GM12878 (cell line): ENCODE measurements around the gene TP53INP2. TPM values are rescaled to one million over a fixed set of nuclear protein-coding genes. Genes with fewer than 3 reads are reported as not detected.

Experiments used
- ATAC-seq: fragments of 200-7000 bp; cut with Tn5 transposase; 3 replicates; pipeline ENCODE4 v1.9.1; 2020; ENCODE audit warnings: mild to moderate bottlenecking, moderate library complexity
- BruUV-seq: library from RNA; stranded (reverse); fragments of 400-500 nt; replicated peaks from 2 replicates; lab custom pipeline; 2021; lab: Mats Ljungman, UMichigan
- CTCF ChIA-PET: fragments of 300-600 bp; sonication (Branson Sonifier 250); formaldehyde crosslinking; extraction: SDS; loops from one replicate; lab custom pipeline; 2021; ENCODE audit warnings: inconsistent platforms; lab: Yijun Ruan, JAX
- POLR2A ChIA-PET: fragments of 350-600 bp; formaldehyde crosslinking; extraction: SDS; loops from one replicate; lab custom pipeline; 2021; ENCODE audit warnings: inconsistent platforms; lab: Charles Lee
- RAD21 ChIA-PET: fragments of 300-600 bp; sonication (Branson Sonifier 250); formaldehyde crosslinking; loops from one replicate; lab custom pipeline; 2023; ENCODE audit warnings: antibody characterized with exemption; ENCODE audit not compliant: unreplicated experiment; lab: Charles Lee
- SMC1A ChIA-PET: fragments of 300-600 bp; sonication (Branson Sonifier 250); formaldehyde crosslinking; loops from one replicate; lab custom pipeline; 2023; ENCODE audit not compliant: unreplicated experiment, uncharacterized antibody; lab: Charles Lee
- DNase-seq: peaks from one replicate; pipeline ENCODE4 v3.0.0-alpha.2; 2011; ENCODE audit warnings: low read depth, low spot score
- FAIRE-seq: peaks from 3 replicates; lab custom pipeline; 2011; peaks lifted over from hg19 to GRCh38; lab: Jason Lieb, UNC
- H2AFZ ChIP-seq: 2 replicates; pipeline ENCODE4 v1.6.0; 2011; ENCODE audit warnings: low read depth, low read length, control low read depth; ENCODE audit not compliant: control insufficient read depth
- H3K27ac ChIP-seq: 2 replicates; pipeline ENCODE4 v1.5.1; 2011; ENCODE audit warnings: control low read depth; ENCODE audit not compliant: control insufficient read depth, insufficient read depth
- H3K27me3 ChIP-seq, 2 experiments: replicated peaks in 1 of 2; 2 replicates each; pipeline versions ENCODE4 v1.6.0 to v1.6.1; 2011; ENCODE audit warnings: low read length in 1 of 2; ENCODE audit not compliant: control insufficient read depth in 2 of 2, insufficient read depth in 2 of 2
- H3K36me3 ChIP-seq, 2 experiments: 2 replicates each; pipeline ENCODE4 v1.5.1; 2011; ENCODE audit warnings: low read length in 1 of 2; ENCODE audit not compliant: control insufficient read depth in 2 of 2, insufficient read depth in 2 of 2
- H3K4me1 ChIP-seq: 2 replicates; pipeline ENCODE4 v1.6.1; 2011; ENCODE audit warnings: mild to moderate bottlenecking, low read length, moderate library complexity, mixed read lengths; ENCODE audit not compliant: control insufficient read depth, insufficient read depth
- H3K4me2 ChIP-seq: 2 replicates; pipeline ENCODE4 v1.6.0; 2011; ENCODE audit warnings: control low read depth; ENCODE audit not compliant: control insufficient read depth, insufficient read depth
- H3K4me3 ChIP-seq: fragments of 200-600 bp; sonication (generic); 2 replicates; pipeline ENCODE4 v1.5.1; 2016
- H3K79me2 ChIP-seq: 2 replicates; pipeline ENCODE4 v1.6.0; 2011; ENCODE audit warnings: low read length; ENCODE audit not compliant: control insufficient read depth, insufficient read depth
- H3K9ac ChIP-seq: 2 replicates; pipeline ENCODE4 v1.8.0; 2011; ENCODE audit warnings: low read length, control low read depth, mixed read lengths; ENCODE audit not compliant: control insufficient read depth, insufficient read depth
- H3K9me3 ChIP-seq: replicated peaks from 3 replicates; pipeline ENCODE4 v1.5.1; 2011; ENCODE audit warnings: mild to moderate bottlenecking, low read length; ENCODE audit not compliant: control insufficient read depth, insufficient read depth
- H4K20me1 ChIP-seq: 2 replicates; pipeline ENCODE4 v1.6.0; 2011; ENCODE audit not compliant: control insufficient read depth, insufficient read depth
- EED ChIP-seq: sonication (generic); IDR thresholded peaks from 2 replicates; pipeline ENCODE4 v1.6.1; 2016; ENCODE audit warnings: antibody characterized with exemption, low read depth
- EZH2 ChIP-seq: IDR thresholded peaks from 2 replicates; pipeline ENCODE4 v1.6.1; 2012; ENCODE audit warnings: low read depth, mild to moderate bottlenecking, control low read depth, inconsistent platforms, low read length, borderline replicate concordance; ENCODE audit not compliant: control insufficient read depth
- MTA3 ChIP-seq: IDR thresholded peaks from 2 replicates; pipeline ENCODE4 v1.6.1; 2012; ENCODE audit warnings: low read length, inconsistent platforms, borderline replicate concordance
- NBN ChIP-seq: fragments of 450-650 bp; IDR thresholded peaks from 2 replicates; pipeline ENCODE4 v1.6.1; 2016
- POU2F2 ChIP-seq: IDR thresholded peaks from 3 replicates; pipeline ENCODE4 v1.6.1; 2011; ENCODE audit warnings: low read depth, mild to moderate bottlenecking, low read length, borderline replicate concordance
- SIN3A ChIP-seq: IDR thresholded peaks from 2 replicates; pipeline ENCODE4 v1.6.1; 2012; ENCODE audit warnings: low read depth, low read length, improper control_type of control experiment
- SMAD1 ChIP-seq: fragments of 450-650 bp; IDR thresholded peaks from 2 replicates; pipeline ENCODE4 v1.6.1; 2018; ENCODE audit warnings: mild to moderate bottlenecking, low read depth; ENCODE audit not compliant: partially characterized antibody
- ZZZ3 ChIP-seq: IDR thresholded peaks from 2 replicates; pipeline ENCODE4 v1.6.1; 2011; ENCODE audit warnings: low read depth; ENCODE audit not compliant: control insufficient read depth, insufficient read length
- WGBS: methylation state at CpG from one replicate; pipeline ENCODE4 v1.1.6; 2016; ENCODE audit warnings: low lambda C conversion rate; ENCODE audit not compliant: insufficient replicate concordance, insufficient coverage; ENCODE audit errors: missing lambda C conversion rate; 5-methylcytosine and 5-hydroxymethylcytosine counted together
- in situ Hi-C: fragments of 300-500 bp; cut with MboI; formaldehyde crosslinking; loops from 9 replicates; pipeline ENCODE4 v1.14.3; 2018; ENCODE audit warnings: mixed read lengths
- intact Hi-C: fragments of 100-400 bp; cut with micrococcal nuclease; formaldehyde crosslinking; loops from one replicate; pipeline ENCODE4 v1.14.2; 2022; ENCODE audit not compliant: unreplicated experiment
- polyA plus RNA-seq, 11 experiments: library from polyadenylated mRNA; depleted of rRNA in 4 of 11; unstranded in 6 of 11; stranded (reverse) in 5 of 11; fragments of >200 nt; fragmentation: Nextera tagmentation in 4 of 11; fragmentation: Illumina TruSeq in 1 of 11; extraction: Ambion mirVana in 4 of 11; extraction: Trizol in 1 of 11; gene quantifications; 1 replicate in 1 of 11; 2 replicates in 10 of 11; pipeline versions ENCODE4 v1.2.1 to v1.2.3, GENCODE V29; 2011 to 2016; ENCODE audit warnings: inconsistent platforms in 2 of 11, missing spikeins in 2 of 11, low read depth in 1 of 11
- total RNA-seq, 4 experiments: library from RNA; depleted of rRNA in 3 of 4; stranded (reverse); fragments of >200 nt in 3 of 4; fragmentation: Illumina TruSeq in 1 of 4; extraction: Trizol in 1 of 4; gene quantifications; 2 replicates each; pipeline versions ENCODE4 v1.2.1 to v1.2.3, GENCODE V29; 2013 to 2021
- TF ChIP-seq, protein P1 (sequence below): fragments of 450-650 bp; IDR thresholded peaks from 2 replicates; pipeline ENCODE4 v1.6.1; 2014; ENCODE audit warnings: mild to moderate bottlenecking
- TF ChIP-seq, protein P2 (sequence below): fragments of 450-650 bp; IDR thresholded peaks from 2 replicates; pipeline ENCODE4 v1.6.1; 2017; ENCODE audit warnings: mild to moderate bottlenecking, moderate library complexity
- TF ChIP-seq, protein P3 (sequence below): IDR thresholded peaks from 2 replicates; pipeline ENCODE4 v1.6.1; 2012; ENCODE audit warnings: low read depth, low read length, improper control_type of control experiment
- TF ChIP-seq, protein P4 (sequence below): IDR thresholded peaks from 2 replicates; pipeline ENCODE4 v1.6.1; 2011; ENCODE audit warnings: borderline replicate concordance, low read depth, mild to moderate bottlenecking, moderate library complexity, low read length; ENCODE audit not compliant: insufficient read depth, poor library complexity, severe bottlenecking
- TF ChIP-seq, protein P5 (sequence below): fragments of 150-350 bp; IDR thresholded peaks from 2 replicates; pipeline ENCODE4 v1.6.1; 2014; ENCODE audit warnings: mild to moderate bottlenecking, low read depth, low read length

TP53INP2 gene
- total and polyA plus RNA-seq, 10 of the 15 experiments (the other 5 are each of a cell fraction or from before 2014, with no cell fraction given): 2.8 to 16.0 (median 4.0) TPM

DNA sequence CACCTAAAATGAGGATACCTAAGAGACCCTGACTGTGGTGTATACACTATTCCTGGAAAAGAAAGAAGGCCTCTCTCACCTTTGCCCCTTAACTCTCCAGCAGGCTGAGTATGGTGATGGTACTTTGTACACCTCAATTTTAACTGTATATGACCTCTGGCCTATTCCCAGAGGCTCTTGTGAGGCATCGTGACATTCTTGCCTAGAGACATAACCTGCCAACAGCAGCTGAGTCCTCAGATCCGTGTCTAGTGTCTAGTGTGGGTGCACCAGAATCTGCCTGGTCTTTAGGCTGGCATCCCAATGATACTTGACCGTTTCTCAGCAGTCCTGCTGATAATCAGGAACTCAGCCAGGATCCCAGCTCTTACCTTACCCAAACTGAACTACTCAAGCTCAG is 20.0 kb downstream of the TP53INP2 start:
- H3K27ac ChIP-seq: no peak overlapping the region
- no peak overlapping the region for H3K4me2 ChIP-seq
- intact Hi-C loops (no loop called here), in situ Hi-C loops (no loop called here)
- WGBS: 100% methylated on average over 3 of the region's 3 CpGs
- H2AFZ ChIP-seq: no peak overlapping the region
- SMC1A ChIA-PET: interaction anchor here (0.7 to 2.0 kb wide), 5 partner anchors 15 to 79 kb away, joined by 3 to 6 read pairs (median 4); no protein-coding TSS in a partner anchor
- POLR2A ChIA-PET: interaction anchor here (1.6 kb wide), 1 partner anchor 24 kb away, joined by 4 read pairs; no protein-coding TSS in a partner anchor
- no peak overlapping the region for H3K9ac ChIP-seq
- no peaks in the 10 kb centered on the region for H3K9me3 ChIP-seq
- H3K36me3 ChIP-seq: peaks cover 4 to 6% of the 10 kb centered on the region in 2 experiments; a peak in 3 of 4 replicates
- TF ChIP-seq SIN3A: no peak
- TF ChIP-seq, protein P1, sequence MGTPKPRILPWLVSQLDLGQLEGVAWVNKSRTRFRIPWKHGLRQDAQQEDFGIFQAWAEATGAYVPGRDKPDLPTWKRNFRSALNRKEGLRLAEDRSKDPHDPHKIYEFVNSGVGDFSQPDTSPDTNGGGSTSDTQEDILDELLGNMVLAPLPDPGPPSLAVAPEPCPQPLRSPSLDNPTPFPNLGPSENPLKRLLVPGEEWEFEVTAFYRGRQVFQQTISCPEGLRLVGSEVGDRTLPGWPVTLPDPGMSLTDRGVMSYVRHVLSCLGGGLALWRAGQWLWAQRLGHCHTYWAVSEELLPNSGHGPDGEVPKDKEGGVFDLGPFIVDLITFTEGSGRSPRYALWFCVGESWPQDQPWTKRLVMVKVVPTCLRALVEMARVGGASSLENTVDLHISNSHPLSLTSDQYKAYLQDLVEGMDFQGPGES: no peak
- TF ChIP-seq EED: no peak
- TF ChIP-seq, protein P2, sequence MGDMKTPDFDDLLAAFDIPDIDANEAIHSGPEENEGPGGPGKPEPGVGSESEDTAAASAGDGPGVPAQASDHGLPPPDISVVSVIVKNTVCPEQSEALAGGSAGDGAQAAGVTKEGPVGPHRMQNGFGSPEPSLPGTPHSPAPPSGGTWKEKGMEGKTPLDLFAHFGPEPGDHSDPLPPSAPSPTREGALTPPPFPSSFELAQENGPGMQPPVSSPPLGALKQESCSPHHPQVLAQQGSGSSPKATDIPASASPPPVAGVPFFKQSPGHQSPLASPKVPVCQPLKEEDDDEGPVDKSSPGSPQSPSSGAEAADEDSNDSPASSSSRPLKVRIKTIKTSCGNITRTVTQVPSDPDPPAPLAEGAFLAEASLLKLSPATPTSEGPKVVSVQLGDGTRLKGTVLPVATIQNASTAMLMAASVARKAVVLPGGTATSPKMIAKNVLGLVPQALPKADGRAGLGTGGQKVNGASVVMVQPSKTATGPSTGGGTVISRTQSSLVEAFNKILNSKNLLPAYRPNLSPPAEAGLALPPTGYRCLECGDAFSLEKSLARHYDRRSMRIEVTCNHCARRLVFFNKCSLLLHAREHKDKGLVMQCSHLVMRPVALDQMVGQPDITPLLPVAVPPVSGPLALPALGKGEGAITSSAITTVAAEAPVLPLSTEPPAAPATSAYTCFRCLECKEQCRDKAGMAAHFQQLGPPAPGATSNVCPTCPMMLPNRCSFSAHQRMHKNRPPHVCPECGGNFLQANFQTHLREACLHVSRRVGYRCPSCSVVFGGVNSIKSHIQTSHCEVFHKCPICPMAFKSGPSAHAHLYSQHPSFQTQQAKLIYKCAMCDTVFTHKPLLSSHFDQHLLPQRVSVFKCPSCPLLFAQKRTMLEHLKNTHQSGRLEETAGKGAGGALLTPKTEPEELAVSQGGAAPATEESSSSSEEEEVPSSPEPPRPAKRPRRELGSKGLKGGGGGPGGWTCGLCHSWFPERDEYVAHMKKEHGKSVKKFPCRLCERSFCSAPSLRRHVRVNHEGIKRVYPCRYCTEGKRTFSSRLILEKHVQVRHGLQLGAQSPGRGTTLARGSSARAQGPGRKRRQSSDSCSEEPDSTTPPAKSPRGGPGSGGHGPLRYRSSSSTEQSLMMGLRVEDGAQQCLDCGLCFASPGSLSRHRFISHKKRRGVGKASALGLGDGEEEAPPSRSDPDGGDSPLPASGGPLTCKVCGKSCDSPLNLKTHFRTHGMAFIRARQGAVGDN: no peak
- TF ChIP-seq MTA3: no peak
- TF ChIP-seq, protein P3, sequence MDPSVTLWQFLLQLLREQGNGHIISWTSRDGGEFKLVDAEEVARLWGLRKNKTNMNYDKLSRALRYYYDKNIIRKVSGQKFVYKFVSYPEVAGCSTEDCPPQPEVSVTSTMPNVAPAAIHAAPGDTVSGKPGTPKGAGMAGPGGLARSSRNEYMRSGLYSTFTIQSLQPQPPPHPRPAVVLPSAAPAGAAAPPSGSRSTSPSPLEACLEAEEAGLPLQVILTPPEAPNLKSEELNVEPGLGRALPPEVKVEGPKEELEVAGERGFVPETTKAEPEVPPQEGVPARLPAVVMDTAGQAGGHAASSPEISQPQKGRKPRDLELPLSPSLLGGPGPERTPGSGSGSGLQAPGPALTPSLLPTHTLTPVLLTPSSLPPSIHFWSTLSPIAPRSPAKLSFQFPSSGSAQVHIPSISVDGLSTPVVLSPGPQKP: no peak
- no peak for TF ChIP-seq SMAD1
- TF ChIP-seq NBN: no peak
- no peak for TF ChIP-seq EZH2
- TF ChIP-seq, protein P4, sequence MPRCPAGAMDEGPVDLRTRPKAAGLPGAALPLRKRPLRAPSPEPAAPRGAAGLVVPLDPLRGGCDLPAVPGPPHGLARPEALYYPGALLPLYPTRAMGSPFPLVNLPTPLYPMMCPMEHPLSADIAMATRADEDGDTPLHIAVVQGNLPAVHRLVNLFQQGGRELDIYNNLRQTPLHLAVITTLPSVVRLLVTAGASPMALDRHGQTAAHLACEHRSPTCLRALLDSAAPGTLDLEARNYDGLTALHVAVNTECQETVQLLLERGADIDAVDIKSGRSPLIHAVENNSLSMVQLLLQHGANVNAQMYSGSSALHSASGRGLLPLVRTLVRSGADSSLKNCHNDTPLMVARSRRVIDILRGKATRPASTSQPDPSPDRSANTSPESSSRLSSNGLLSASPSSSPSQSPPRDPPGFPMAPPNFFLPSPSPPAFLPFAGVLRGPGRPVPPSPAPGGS: no peak
- no peak for TF ChIP-seq POU2F2
- TF ChIP-seq ZZZ3: no peak
- TF ChIP-seq, protein P5, sequence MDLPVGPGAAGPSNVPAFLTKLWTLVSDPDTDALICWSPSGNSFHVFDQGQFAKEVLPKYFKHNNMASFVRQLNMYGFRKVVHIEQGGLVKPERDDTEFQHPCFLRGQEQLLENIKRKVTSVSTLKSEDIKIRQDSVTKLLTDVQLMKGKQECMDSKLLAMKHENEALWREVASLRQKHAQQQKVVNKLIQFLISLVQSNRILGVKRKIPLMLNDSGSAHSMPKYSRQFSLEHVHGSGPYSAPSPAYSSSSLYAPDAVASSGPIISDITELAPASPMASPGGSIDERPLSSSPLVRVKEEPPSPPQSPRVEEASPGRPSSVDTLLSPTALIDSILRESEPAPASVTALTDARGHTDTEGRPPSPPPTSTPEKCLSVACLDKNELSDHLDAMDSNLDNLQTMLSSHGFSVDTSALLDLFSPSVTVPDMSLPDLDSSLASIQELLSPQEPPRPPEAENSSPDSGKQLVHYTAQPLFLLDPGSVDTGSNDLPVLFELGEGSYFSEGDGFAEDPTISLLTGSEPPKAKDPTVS: no peak
- CTCF ChIA-PET: no interaction called here
- no peaks in the 10 kb centered on the region for H3K79me2 ChIP-seq
- peaks cover 16% of the 10 kb centered on the region for H3K4me1 ChIP-seq
- H4K20me1 ChIP-seq: no peaks in the 10 kb centered on the region
- no peak overlapping the region for H3K4me3 ChIP-seq
- ATAC-seq: no peak
- RAD21 ChIA-PET: no interaction called here
- no TSS peak for BruUV-seq
- DNase-seq: no peak
- no peak for FAIRE-seq
- no peaks in the 10 kb centered on the region for H3K27me3 ChIP-seq
